NB4 (cell line): ENCODE results near the gene NPHP4.

Experiments used
- CTCF ChIP-seq: IDR thresholded peaks from one replicate; pipeline ENCODE4 v1.5.1; 2012; ENCODE audit warnings: low read depth, low read length
- MYC ChIP-seq: IDR thresholded peaks from 2 replicates; pipeline ENCODE4 v1.6.1; 2011; ENCODE audit warnings: low read depth, low read length
- POLR2A ChIP-seq: IDR thresholded peaks from 2 replicates; pipeline ENCODE4 v1.6.1; 2011; ENCODE audit warnings: mild to moderate bottlenecking; ENCODE audit not compliant: insufficient read length; ENCODE audit errors: extremely low read depth

- TF ChIP-seq CTCF, result no peak
- TF ChIP-seq POLR2A, result no peak
- TF ChIP-seq MYC, result no peak
These were observed 87.7 kb downstream of the NPHP4 start for GRCh38 chr1:5904551-5904950.
